ENCODE measurements around the gene LTBR.
"Not testable (repeated sequence)": the region's sequence is repeated elsewhere in the genome, so short reads cannot be mapped to it uniquely, and the experiment has no call there.

Gene LTBR

DNA sequence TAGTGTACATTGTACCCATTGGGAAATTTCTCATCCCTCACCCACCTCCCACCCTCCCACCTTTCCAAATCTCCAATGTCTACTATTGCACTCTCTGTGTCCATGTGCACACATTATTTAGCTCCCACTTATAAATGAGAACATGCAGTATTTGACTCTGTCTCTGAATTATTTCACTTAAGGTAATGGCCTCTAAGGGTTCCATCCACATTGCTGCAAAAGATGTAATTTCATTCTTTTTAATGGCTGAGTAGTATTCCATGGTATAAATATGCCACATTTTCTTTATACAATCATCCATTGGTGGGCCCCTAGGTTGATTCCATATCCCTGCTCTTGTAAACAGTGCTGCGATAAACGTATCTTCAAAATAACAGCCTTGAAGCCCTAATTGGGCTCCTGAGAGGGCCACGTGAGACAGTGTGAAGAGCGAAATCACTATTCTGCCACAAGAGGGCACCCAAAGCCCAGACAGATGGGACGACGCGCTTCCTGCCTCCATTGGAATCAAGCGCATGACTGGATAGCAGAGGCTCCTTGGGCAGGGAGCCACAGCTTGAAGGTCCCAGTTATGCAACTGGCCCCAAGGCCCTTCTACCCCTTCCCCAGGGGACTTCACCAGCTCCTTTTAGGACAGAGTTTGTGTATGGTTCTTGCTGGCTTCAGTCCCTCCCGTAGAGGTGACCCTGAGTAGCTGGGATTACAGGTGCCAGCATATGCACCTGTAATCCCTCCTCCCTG, 39.5 kb downstream of the LTBR start:
- in situ Hi-C loops (cut with MboI; ENCODE audit: low sequenced_read_pairs), result no loop called here

DNA sequence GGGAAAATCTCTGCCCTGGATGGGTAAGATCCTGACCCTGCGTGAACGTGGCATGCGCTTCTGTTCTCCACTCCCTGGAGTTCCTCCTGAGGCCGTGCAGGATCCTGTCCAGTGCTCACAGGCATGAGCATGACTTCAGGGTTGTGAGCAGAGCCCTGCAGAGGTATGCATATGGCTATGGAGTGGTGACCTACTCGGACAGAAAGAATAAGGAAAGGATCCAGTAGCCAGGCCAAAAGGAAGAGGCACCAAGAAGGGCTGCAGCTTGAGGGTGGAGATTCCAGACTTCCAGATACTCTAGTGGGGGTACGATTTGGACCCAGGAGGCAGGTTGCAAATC, 40.0 kb downstream of the LTBR start:
- in situ Hi-C loops (cut with MboI; ENCODE audit: low sequenced_read_pairs), result no loop called here

DNA sequence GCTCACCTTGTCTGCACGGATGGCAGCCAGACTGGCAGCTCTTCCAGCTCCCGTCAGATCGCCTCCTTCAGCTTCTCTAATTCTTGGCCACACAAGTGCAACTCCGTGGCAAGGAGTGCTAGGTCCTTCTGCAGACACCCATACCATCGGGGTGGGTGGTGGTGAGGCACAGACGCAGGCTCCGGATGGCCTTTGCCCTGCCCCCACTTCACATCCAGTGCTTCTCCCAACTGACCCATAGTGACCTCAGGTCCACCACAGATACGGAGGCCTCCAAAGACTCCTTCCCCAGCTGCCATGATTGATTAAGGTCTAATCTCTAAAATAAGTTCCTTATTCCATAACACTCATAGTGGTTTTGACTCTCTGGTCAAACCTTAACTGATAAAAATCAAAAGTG, 40.9 kb downstream of the LTBR start:
- in situ Hi-C loops (cut with MboI; ENCODE audit: low sequenced_read_pairs), result no loop called here

DNA sequence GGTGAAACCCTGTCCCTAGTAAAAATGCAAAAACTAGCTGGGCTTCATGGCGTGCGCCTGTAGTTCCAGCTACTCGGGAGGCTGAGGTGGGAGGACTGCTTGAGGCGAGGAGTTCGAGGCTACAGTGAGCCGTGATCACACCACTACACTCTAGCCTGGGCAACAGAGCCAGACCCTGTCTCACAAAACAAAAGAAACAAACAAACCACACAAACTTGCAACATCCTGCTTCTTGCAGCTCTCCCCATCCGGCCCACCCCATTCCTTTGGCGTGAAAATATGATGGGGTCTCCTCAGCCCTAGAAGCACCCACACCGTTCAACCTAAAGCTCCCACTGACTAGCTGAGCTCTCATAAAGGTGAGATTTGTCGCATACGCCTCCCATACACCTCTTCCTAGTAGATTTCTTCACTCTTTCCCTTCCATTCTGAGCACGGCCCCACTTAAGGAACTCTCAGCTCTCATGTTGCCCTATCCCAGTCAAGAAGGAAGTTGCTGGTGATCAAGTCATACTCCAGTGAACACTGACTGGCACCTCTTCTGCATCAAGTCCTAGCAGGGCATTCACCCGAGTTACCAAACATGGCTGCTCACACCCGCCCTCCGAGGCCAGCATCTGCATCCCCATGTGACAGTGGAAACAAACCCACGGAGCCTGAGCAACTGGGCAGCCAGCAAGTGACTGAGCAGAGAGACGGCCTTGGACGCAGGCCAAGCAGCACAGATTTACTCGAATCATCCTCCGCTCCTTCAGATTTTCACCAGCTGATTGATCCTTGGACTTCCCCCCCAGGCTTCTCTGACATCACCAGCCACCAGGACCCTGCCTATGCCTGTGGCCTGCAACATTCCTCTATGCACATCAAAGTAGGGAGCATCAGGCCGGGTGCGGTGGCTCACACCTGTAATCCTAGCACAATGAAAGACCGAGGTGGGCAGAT, 41.9 kb downstream of the LTBR start:
- in situ Hi-C loops (cut with MboI; ENCODE audit: low sequenced_read_pairs), result no loop called here

DNA sequence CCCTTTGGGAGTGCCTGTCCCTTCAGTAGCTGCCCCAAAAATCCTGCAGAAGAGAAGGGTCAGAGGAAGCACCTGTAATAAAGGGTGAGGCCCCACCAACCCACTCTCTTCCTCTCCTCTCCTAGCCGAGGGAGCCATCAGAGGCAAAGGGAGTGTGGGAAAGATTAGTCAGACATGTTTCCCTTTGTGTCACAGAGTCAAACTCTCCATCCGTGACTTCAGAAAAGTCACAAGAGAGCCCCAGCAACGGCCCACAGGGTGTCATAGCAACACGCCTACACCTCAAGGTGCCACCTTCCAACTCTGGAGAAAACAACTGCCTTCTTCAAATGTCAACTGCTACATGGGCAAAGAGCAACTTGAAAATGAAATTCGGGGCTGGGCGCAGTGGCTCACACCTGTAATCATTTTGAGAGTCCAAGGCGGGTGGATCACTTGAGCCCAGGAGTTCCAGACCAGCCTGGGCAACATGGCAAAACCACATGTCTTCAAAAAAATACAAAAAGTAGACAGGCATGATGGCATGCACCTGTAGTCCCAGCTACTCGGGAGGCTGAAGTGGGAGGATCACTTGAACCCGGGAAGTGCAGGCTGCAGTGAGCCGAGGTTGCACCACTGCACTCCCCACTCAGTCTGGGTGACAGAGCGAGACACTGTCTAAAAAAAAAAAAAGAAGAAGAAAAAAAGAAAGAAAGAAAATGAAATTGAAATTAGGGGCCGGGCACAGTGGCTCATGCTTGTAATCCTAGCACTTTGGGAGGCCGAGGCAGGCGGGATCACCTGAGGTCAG, 43.1 kb downstream of the LTBR start:
- in situ Hi-C loops (cut with MboI; ENCODE audit: low sequenced_read_pairs), result no loop called here

DNA sequence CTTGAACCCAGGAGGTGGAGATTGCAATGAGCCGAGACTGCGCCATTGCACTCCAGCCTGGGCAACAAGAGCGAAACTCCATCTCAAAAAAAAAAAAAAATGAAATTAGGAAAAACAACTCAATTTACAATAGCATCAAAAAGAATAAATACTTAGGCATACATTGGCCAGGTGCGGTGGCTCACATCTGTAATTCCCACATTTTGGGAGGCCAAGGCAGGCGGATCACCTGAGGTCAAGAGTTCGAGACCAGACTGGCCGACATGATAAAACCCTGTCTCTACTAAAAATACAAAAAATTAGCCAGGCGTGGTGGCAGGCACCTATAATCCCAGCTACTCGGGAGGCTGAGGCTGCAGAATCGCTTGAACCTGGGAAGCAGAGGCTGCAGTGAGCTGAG, 43.8 kb downstream of the LTBR start:
- in situ Hi-C loops (cut with MboI; ENCODE audit: low sequenced_read_pairs), result not testable (repeated sequence)

DNA sequence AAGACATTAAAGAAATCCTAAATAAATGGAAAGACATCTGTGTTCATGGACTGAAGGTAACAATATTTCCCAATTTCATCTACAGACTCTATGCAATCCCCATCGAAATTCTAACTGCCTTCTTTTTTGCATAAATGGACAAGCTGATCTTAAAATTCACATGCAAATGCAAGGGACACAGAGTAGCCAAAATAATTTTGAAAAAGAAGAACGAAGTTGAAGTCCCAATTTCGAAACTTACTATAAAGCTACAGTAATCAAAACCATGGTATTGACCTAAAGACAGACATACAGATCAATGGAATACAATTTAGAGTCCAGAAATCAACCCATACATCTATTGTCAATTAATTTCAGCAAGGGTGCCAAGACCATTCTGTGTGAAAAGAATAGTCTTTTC, 44.4 kb downstream of the LTBR start:
- in situ Hi-C loops (cut with MboI; ENCODE audit: low sequenced_read_pairs), result no loop called here

DNA sequence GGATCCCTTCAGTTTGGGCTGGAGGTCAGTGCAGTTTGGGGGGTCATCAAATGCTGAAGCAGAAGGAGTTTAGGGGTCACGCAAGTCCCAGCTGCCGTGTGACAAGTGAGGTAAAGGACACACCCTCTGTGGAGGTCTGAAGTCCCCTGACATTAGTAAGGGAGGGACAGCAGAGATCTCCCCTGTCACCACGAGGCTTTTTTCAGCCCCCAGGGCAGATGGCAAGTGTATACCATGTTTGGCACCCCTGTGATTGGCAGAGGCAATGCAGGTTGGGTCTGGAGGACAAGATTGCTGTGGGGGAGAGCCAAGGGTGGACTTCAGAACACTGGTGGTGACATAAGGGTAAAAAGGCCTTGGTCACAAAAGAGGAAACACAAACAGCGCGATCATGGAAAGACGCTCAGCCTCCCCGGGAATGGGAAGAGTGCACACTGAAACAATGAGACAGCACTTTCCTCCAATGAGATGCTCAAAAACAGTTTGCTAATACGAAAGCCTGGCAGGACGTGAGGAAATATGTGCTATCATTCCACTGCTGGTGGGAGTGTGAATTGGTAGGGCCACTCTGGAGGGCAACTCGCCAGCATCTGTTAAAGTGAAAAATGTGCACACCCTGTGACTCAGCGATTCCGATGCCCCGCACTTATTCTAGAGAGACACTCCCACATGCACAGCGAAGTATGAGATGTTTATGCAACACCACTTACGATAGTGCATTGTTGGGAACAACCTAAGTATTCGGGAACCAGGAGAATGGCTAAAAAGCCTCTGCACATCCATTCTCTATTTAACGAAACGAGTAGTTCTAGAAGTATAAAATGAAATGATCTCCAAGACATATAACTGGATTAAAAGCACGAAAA, 46.4 kb downstream of the LTBR start:
- in situ Hi-C loops (cut with MboI; ENCODE audit: low sequenced_read_pairs), result no loop called here

DNA sequence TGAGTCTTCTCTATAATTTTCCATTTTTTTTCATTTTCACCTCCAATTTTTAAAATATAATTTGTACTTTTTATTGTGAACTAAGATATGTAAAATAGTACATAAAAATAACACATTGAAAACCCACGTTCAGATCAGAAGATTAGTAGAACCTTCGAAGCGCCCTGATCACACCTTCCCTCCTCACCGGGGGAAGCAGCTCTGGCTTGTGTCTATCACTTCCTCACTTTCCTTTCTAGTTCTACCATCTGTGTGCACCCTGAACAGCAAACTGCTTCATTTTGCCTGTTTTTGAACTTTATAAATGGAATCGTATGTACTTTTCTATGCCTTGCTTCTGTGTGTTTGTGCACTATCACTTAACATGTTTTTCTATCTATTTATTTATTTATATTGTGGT, 49.0 kb downstream of the LTBR start:
- in situ Hi-C loops (cut with MboI; ENCODE audit: low sequenced_read_pairs), result no loop called here

DNA sequence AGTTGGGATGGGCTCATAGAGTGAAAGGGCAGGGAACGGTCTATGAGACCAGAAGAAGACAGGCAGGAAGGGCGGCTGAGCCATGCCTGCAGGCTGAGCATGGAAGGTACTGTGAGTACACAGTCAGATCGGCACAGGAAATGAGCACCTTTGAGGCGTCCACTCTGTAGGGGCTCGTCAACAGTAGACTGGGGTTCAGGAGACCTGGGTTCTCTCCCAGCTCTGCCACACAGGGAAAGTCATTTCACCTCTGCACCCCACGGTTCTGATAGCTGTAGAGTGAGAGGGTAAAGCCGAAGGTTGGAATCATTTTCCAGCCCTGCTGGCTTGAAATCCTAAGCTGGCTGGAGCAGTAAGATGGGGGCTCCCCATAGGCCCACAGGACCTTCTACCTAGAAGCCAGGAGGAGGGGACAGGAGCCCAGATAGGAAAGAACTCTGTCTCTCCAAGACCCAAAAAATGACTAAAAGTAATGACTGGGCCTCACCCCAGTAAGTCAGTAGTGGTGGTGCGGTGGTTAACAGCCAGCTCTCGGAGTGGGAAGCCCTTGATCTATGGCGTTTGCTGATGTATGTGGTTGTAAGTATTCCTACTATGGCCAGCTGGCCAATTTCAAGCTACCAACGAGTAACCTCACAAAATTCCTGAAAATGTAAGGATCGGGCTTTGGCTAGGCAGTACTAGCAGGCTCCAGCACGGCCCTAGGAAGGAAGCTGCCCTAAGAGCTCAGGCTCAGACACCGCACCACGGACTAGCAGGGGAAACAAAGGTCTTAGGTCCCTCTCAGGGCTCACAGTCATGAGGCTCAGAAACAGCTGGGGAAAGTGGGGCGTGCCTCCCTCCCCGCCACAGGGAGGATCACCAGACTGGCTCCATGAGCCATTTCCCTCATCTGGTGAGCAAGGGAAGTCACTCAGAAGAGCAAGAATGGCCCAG, 50.5 kb downstream of the LTBR start:
- in situ Hi-C loops (cut with MboI; ENCODE audit: low sequenced_read_pairs), result no loop called here

DNA sequence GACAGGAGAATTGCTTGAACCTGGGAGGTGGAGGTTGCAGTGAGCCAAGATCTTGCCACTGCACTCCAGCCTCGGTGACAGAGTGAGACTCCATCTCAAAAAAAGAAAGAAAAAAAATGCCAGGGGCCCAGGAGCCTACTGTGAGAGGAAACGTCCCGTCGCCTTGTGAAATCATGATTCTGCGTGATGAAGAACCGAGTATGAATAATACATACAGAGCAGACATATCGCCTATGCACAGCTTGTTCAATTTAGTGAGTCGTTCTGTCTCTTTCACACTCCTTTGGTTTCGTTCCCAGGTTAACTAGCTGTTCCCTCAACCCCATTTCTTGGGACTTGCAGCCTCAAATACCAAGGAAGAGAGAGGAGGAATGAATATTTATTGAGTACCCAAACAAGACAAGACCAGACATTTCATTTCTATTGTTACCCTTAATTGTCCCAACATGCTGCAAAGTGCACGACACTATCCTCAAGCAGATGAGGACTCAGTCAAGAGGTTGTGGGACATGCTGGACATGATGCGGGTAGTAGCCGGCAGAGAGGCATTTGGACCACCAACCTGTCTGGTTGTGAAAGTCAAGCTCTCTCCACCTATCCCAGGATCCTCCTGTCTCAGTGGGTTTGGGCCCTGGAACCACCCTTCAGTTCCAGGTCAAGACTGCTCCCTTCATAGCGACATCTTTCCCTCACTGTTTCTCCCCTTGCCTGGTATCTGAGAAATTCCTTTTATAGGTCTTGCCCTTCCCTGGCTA, 52.2 kb downstream of the LTBR start:
- in situ Hi-C loops (cut with MboI; ENCODE audit: low sequenced_read_pairs), result no loop called here

DNA sequence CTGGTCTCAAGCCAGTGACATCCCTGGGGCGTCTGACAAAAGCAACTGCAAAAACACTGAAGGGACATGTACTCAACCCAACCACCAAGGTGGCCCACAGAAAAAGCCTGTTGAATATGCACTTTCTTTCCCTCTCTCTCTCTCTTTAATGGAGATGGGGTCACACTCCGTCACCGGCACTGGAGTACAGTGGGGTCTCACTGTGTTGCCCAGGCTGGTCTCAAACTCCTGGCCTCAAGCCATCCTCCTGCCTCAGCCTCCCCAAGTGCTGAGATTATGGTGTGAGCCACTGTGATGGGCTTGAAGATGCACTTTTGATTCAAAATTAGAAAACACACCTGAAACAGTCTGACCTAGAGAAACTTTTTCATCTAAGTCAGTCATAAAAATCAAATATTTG, 53.6 kb downstream of the LTBR start:
- in situ Hi-C loops (cut with MboI; ENCODE audit: low sequenced_read_pairs), result no loop called here

DNA sequence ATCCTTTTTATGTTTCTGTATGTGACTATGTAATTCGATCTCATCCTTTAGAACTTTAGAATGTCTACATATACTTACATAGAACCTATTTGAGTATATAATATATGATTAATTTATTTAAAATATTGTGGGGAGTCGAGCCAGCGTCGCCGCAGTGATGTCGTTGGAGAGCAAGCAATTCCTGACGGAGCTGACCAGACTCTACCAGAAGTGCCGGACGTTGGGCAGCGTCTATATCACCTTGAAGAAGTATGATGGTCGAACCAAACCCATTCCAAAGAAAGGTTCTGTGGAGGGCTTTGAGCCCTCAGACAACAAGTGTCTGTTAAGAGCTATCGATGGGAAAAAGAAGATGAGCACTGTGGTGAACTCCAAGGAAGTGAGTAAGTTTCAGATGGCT, 54.4 kb downstream of the LTBR start:
- in situ Hi-C loops (cut with MboI; ENCODE audit: low sequenced_read_pairs), result no loop called here

DNA sequence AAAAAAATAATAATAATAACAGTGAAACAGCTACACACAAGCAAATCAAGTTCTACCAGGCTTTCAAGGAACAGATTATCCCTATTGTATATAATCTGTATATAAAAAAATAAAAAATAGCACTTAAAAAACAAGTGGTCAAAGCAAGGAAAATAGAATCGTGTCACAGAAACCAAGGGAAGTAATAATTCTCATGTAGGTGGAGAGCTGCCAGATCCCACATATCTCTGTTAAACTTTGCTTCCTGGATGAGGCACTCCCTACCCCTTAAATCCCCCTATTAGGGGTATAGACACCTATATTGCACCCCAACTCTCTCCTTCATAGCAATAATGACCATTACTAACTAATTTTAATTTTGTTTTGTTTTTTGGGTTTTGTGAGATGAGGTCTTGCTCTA, 56.4 kb downstream of the LTBR start:
- in situ Hi-C loops (cut with MboI; ENCODE audit: low sequenced_read_pairs), result no loop called here
